ENCODE data around the gene BORCS6. TPM values are rescaled to one million over a fixed set of nuclear protein-coding genes. Genes with fewer than 3 reads are reported as not detected.

The BORCS6 gene
- total and polyA plus RNA-seq, 2 donors (not counting 1 experiment from before 2014, with no cell fraction given) = 9.7 to 20.2 TPM

- peaks cover 59 to 85% of the 10 kb centered on the region in 2 donors for H3K4me1 ChIP-seq (ENCODE audit: control insufficient read depth in 2 of 2, insufficient read depth in 2 of 2, low read length in 2 of 2)
- Mint-ChIP-seq H3K4me3 (no peak overlapping the region), H3K4me1 (peaks cover 50% of the 10 kb centered on the region), H3K27me3 (no peaks in the 10 kb centered on the region), H3K9me3 (ENCODE audit: insufficient read depth) (no peaks in the 10 kb centered on the region), H3K27ac (no peak overlapping the region)
- TF ChIP-seq EZH2 (IDR thresholded peaks at IDR 0.05; ENCODE audit: borderline replicate concordance, insufficient read depth, low read depth, low read length, poor library complexity, severe bottlenecking) = no peak
- TF ChIP-seq CTCF (IDR thresholded peaks at IDR 0.05) = no peak
- DNase-seq (peak; percentile 100), ATAC-seq (ENCODE audit: low read depth) (peak; percentile 79)
- WGBS (ENCODE audit: insufficient coverage) = under 1% methylated on average over 57 of the region's 59 CpGs
- H3K79me2 ChIP-seq (ENCODE audit: control insufficient read depth, insufficient read depth, low read length) = peaks cover 41% of the 10 kb centered on the region
- H3K27me3 ChIP-seq (replicated peaks in 1 of 4; ENCODE audit: control extremely low read depth in 1 of 4, control insufficient read depth in 3 of 4, insufficient read depth in 4 of 4, low read length in 3 of 4) = no peaks in the 10 kb centered on the region
- H3K9me3 ChIP-seq (ENCODE audit: control extremely low read depth in 1 of 3, control insufficient read depth in 2 of 3, insufficient read depth in 1 of 3, low read length in 2 of 3) = peaks cover 0 to 6% (median 0%) of the 10 kb centered on the region in 3 donors
- peak overlapping the region; percentile 98 to 100 for H3K27ac ChIP-seq (ENCODE audit: low read length in 2 of 2)
- ChIA-PET POLR2A (interaction anchor here (0.6 to 4.5 kb wide), 20 partner anchors 13 to 469 kb away, joined by 3 to 23 read pairs (median 6); partner anchors contain the start of genes ALOX12B, ALOXE3, BORCS6 and CTC1), CTCF (interaction anchor here (0.6 to 7.7 kb wide), 20 partner anchors 11 to 96 kb away, joined by 3 to 86 read pairs (median 4); partner anchors contain the start of genes ALOXE3, BORCS6, CTC1 and HES7)
- peaks cover 38% of the 10 kb centered on the region for H4K20me1 ChIP-seq (ENCODE audit: control insufficient read depth, insufficient read depth, low read length, poor library complexity, severe bottlenecking)
- H3K4me2 ChIP-seq (replicated peaks; ENCODE audit: low read depth, low read length, poor library complexity, severe bottlenecking) = peak overlapping the region; percentile 88
- intact Hi-C loops (cut with micrococcal nuclease) = loop anchor here (1.0 kb wide), 8 partner anchors 17 to 132 kb away; partner anchors contain the start of gene RANGRF
- peak overlapping the region; percentile 88 for H3K9ac ChIP-seq (ENCODE audit: low read length)
- peak overlapping the region; percentile 69 to 96 (median 84) for H3K4me3 ChIP-seq (ENCODE audit: control extremely low read depth in 1 of 5, extremely low read depth in 1 of 5, insufficient read depth in 1 of 5, low read depth in 2 of 5, low read length in 4 of 5)
- no peak overlapping the region for H2AFZ ChIP-seq (ENCODE audit: insufficient read depth, low read depth, low read length, poor library complexity, severe bottlenecking)
- H3K36me3 ChIP-seq (replicated peaks in 1 of 2; ENCODE audit: control extremely low read depth in 1 of 2, control insufficient read depth in 1 of 2, extremely low read depth in 1 of 2, insufficient read depth in 2 of 2, low read length in 1 of 2) = peaks cover 0 to 22% of the 10 kb centered on the region in 2 experiments
Observed at GRCh38 chr17:8156246-8156992, 33.6 kb downstream of the BORCS6 start.

- TF ChIP-seq EZH2 (IDR thresholded peaks at IDR 0.05; ENCODE audit: borderline replicate concordance, insufficient read depth, low read depth, low read length, poor library complexity, severe bottlenecking) (no peak), CTCF (IDR thresholded peaks at IDR 0.05) (no peak)
- Mint-ChIP-seq H3K27me3 (no peaks in the 10 kb centered on the region), H3K4me1 (peaks cover 49% of the 10 kb centered on the region), H3K9me3 (ENCODE audit: insufficient read depth) (no peaks in the 10 kb centered on the region), H3K4me3 (no peak overlapping the region), H3K27ac (no peak overlapping the region)
- ATAC-seq (ENCODE audit: low read depth) (no peak), DNase-seq (no peak)
- CTCF ChIA-PET = interaction anchor here (1.0 to 7.7 kb wide), 10 partner anchors 12 to 95 kb away, joined by 3 to 86 read pairs (median 6); partner anchors contain the start of genes ALOXE3, BORCS6, CTC1 and HES7
- Histone ChIP-seq H3K79me2 (ENCODE audit: control insufficient read depth, insufficient read depth, low read length) (peaks cover 37% of the 10 kb centered on the region), H3K9me3 (ENCODE audit: control extremely low read depth in 1 of 3, control insufficient read depth in 2 of 3, insufficient read depth in 1 of 3, low read length in 2 of 3) (peaks cover 0 to 6% (median 0%) of the 10 kb centered on the region in 3 donors), H3K4me1 (ENCODE audit: control insufficient read depth in 2 of 2, insufficient read depth in 2 of 2, low read length in 2 of 2) (peaks cover 54 to 85% of the 10 kb centered on the region in 2 donors), H3K4me3 (ENCODE audit: control extremely low read depth in 1 of 5, extremely low read depth in 1 of 5, insufficient read depth in 1 of 5, low read depth in 2 of 5, low read length in 4 of 5) (peak overlapping the region; percentile 69 to 96 (median 84)), H3K27me3 (replicated peaks in 1 of 4; ENCODE audit: control extremely low read depth in 1 of 4, control insufficient read depth in 3 of 4, insufficient read depth in 4 of 4, low read length in 3 of 4) (no peaks in the 10 kb centered on the region), H3K4me2 (replicated peaks; ENCODE audit: low read depth, low read length, poor library complexity, severe bottlenecking) (peak overlapping the region; percentile 88), H3K27ac (ENCODE audit: low read length in 2 of 2) (peak overlapping the region; percentile 97 to 100), H3K36me3 (replicated peaks in 1 of 2; ENCODE audit: control extremely low read depth in 1 of 2, control insufficient read depth in 1 of 2, extremely low read depth in 1 of 2, insufficient read depth in 2 of 2, low read length in 1 of 2) (peaks cover 0 to 17% of the 10 kb centered on the region in 2 experiments), H3K9ac (ENCODE audit: low read length) (peak overlapping the region; percentile 88), H4K20me1 (ENCODE audit: control insufficient read depth, insufficient read depth, low read length, poor library complexity, severe bottlenecking) (peaks cover 39% of the 10 kb centered on the region), H2AFZ (ENCODE audit: insufficient read depth, low read depth, low read length, poor library complexity, severe bottlenecking) (no peak overlapping the region)
- 3% methylated on average over 11 of the region's 11 CpGs for WGBS (ENCODE audit: insufficient coverage)
- intact Hi-C loops (cut with micrococcal nuclease) = loop anchor here (1.0 kb wide), 8 partner anchors 17 to 132 kb away; partner anchors contain the start of gene RANGRF
- POLR2A ChIA-PET = interaction anchor here (0.6 to 4.5 kb wide), 14 partner anchors 13 to 853 kb away, joined by 3 to 23 read pairs (median 8); partner anchors contain the start of genes ALOXE3, BORCS6, CTC1 and SLC25A35
Observed at GRCh38 chr17:8155996-8156245, 34.1 kb downstream of the BORCS6 start.
